ENCODE data around the gene SLC35F1.

SLC35F1 gene

GRCh38 chr6:118333772-118334171 lies 426.7 kb downstream of the SLC35F1 start:
- no peak overlapping the region for H3K4me3 ChIP-seq (ENCODE audit: low read depth, low read length)
- TF ChIP-seq, protein P1, sequence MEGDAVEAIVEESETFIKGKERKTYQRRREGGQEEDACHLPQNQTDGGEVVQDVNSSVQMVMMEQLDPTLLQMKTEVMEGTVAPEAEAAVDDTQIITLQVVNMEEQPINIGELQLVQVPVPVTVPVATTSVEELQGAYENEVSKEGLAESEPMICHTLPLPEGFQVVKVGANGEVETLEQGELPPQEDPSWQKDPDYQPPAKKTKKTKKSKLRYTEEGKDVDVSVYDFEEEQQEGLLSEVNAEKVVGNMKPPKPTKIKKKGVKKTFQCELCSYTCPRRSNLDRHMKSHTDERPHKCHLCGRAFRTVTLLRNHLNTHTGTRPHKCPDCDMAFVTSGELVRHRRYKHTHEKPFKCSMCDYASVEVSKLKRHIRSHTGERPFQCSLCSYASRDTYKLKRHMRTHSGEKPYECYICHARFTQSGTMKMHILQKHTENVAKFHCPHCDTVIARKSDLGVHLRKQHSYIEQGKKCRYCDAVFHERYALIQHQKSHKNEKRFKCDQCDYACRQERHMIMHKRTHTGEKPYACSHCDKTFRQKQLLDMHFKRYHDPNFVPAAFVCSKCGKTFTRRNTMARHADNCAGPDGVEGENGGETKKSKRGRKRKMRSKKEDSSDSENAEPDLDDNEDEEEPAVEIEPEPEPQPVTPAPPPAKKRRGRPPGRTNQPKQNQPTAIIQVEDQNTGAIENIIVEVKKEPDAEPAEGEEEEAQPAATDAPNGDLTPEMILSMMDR (IDR thresholded peaks at IDR 0.05; ENCODE audit: borderline replicate concordance, insufficient read depth, low read depth, low read length) = no peak

DNA sequence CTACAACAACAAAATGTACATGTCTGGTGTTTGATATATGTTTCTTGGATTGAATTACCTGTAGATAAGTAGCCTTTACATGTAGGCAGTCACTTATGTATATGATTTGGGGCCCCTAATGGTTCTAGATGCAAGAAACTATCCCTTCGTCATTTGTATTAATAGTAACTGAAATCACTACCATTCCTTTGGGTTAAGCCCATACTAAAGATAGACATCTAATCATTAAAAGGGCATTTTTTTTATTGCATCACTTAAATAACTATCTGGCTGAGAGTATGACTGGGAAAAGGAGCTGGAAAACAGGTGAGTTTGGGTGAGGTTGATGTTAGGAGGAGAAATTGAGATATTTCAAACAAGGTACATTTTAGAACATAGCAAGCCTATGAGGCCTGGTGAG lies 427.6 kb downstream of the SLC35F1 start:
- no peak overlapping the region for H3K4me3 ChIP-seq (ENCODE audit: low read depth, low read length)
- TF ChIP-seq, protein P1 (IDR thresholded peaks at IDR 0.05; ENCODE audit: borderline replicate concordance, insufficient read depth, low read depth, low read length) = no peak

DNA sequence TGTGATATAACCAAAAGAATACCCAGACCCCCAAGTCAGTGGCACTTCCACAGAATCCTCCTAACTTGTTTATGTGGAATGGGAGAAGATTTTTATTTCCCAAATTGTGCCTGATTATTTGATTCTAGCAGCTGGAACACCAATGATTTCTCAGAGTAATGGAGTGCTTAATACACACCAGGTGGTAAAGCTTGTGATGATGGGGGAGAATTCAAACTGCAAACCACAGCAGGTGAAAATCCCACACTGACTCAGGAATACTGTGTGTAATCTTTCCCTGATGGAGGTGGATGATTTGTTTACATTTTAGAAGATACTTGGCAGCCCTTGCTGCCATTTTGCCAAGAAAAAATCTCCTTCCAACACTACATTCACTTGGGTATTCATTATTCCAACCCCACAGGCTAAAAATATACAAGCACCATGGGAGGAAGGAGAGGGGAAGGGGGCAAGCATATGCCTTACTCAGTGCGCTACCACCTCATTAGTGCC lies 428.3 kb downstream of the SLC35F1 start:
- TF ChIP-seq, protein P1 (IDR thresholded peaks at IDR 0.05; ENCODE audit: borderline replicate concordance, insufficient read depth, low read depth, low read length) = no peak
- no peak overlapping the region for H3K4me3 ChIP-seq (ENCODE audit: low read depth, low read length)

DNA sequence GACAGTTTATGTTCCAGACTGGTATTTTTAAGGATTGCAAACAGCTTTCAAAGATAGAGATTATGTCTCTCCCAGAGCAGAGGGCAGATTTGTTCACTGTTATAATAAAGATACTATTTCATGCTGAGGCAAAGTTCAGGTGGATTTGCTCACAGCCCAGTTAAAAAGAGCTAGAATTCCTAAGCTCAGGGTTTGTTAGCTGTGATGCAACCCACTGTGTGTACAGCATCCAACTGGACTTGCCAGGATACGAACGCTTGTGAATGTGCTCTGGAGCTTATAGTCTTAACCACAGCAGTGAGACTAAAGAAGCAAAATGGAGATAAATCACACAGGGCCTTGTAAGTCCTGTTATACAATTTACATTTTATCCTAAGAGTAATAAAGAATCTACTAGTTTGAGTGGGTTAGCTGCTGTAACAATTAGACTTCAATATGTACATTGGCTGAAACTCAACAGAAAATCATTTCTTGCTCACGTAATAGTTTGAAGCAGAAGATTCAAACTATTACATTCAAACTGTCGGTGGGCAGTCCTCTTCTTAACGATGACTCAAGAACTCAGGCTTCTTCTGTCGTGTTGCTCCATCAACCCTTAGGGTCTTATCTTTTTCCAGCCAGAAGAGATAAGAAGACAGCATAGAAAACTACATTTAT lies 437.1 kb downstream of the SLC35F1 start:
- TF ChIP-seq, protein P1 (IDR thresholded peaks at IDR 0.05; ENCODE audit: borderline replicate concordance, insufficient read depth, low read depth, low read length) = no peak
- H3K4me3 ChIP-seq (ENCODE audit: low read depth, low read length) = no peak overlapping the region

DNA sequence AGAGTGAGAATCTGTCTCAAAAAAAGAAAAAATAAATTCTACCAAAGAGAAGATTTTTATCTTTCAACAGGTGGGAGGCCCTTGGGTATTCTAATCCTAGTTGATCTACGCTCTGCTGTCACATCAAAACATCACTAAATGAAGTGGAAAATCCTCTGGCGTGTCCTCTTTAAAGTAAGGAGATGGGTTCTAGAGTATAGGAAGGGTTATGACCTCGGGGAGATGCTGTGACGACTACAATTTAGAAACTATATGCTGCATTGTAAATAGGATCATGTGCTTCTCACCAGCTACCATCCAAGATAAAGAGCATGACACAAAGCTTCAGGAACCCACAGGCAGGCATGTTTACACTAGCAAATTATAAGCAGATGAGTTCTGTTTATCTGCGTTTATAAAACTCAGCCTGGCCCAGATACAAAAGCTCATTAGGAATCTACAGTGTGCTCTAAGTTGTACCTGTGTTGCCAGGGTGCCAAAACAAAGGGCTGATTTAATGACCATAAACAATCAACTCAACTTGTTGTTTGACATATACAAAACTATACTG lies 443.9 kb downstream of the SLC35F1 start:
- H3K4me3 ChIP-seq (ENCODE audit: low read depth, low read length) = no peak overlapping the region
- TF ChIP-seq, protein P1 (IDR thresholded peaks at IDR 0.05; ENCODE audit: borderline replicate concordance, insufficient read depth, low read depth, low read length) = no peak

DNA sequence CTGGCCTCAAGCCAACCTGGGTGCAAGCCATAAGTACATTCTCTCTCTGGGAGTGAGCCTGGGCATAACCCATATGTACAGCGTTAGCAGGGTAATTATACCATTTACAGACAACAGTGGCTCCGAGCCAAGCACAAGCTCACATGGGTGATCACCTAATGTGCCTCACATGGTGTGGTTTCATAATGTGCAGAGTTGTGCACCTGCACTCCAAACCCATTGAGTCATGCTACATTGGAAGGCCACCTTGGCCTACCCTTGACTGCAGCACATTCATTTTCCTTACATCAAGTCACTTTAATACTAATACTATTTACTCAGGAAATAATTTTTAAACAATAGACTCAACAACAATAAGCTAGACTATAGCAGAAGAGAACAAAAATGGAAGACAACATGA lies 446.5 kb downstream of the SLC35F1 start:
- TF ChIP-seq, protein P1 (IDR thresholded peaks at IDR 0.05; ENCODE audit: borderline replicate concordance, insufficient read depth, low read depth, low read length) = no peak
- no peak overlapping the region for H3K4me3 ChIP-seq (ENCODE audit: low read depth, low read length)

DNA sequence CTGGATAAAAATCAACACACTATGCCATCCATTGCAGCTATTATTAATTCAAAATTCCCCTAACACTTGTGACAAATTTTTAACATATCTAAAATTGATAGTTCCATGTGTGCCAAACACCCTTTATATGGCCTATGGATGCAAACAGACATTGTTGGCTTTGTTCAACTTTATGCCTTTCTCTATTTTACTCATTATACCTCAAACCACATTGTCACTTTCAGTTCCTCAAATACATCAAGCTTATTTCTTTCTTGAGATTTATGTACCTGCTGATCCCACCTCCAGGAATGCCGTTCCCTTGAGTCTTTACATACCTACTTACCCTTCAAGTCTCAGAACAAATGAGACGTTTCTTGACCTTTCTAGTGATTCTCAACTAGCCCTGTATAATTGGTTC lies 447.6 kb downstream of the SLC35F1 start:
- no peak overlapping the region for H3K4me3 ChIP-seq (ENCODE audit: low read depth, low read length)
- TF ChIP-seq, protein P1 (IDR thresholded peaks at IDR 0.05; ENCODE audit: borderline replicate concordance, insufficient read depth, low read depth, low read length) = no peak

All from GM12875 (cell line).